K562 (cell line): ENCODE data around the gene CNTFR.

Experiments
- JUN ChIP-seq, 2 experiments: sonication (generic) in 1 of 2; formaldehyde crosslinking in 1 of 2; IDR thresholded peaks; 2 replicates each; pipeline versions ENCODE4 v1.6.1 to v1.8.0; 2012 to 2022; ENCODE audit warnings: borderline replicate concordance in 2 of 2, mild to moderate bottlenecking in 2 of 2, improper control_type of control experiment in 1 of 2, low read depth in 1 of 2, low read length in 1 of 2, missing genetic modification reagents in 1 of 2
- LCOR ChIP-seq: sonication (generic); formaldehyde crosslinking; IDR thresholded peaks from 2 replicates; pipeline ENCODE4 v1.8.0; 2022; ENCODE audit warnings: mild to moderate bottlenecking, missing genetic modification reagents
- SRF ChIP-seq, 2 experiments: fragments of 250-450, 450-650 bp in 1 of 2; sonication (Bioruptor Pico) in 1 of 2; sonication (generic) in 1 of 2; formaldehyde crosslinking; IDR thresholded peaks; 2 replicates each; pipeline versions ENCODE4 v1.5.0 to v1.5.1; 2020 to 2022; ENCODE audit warnings: mild to moderate bottlenecking in 1 of 2, missing genetic modification reagents in 1 of 2
- ZNF212 ChIP-seq: fragments of 450-650 bp; formaldehyde crosslinking; IDR thresholded peaks from 2 replicates; pipeline ENCODE4 v1.4.0; 2020; ENCODE audit warnings: mild to moderate bottlenecking
- TF ChIP-seq, protein P1 (sequence below): fragments of 200-600 bp; sonication (generic); IDR thresholded peaks from one replicate; pipeline ENCODE4 v1.6.1; 2012; ENCODE audit warnings: mild to moderate bottlenecking, low read depth, low read length, inconsistent platforms
- TF ChIP-seq, protein P2 (sequence below): fragments of 250-450 bp; sonication (Bioruptor Pico); IDR thresholded peaks from 2 replicates; pipeline ENCODE4 v1.5.1; 2021; ENCODE audit warnings: mild to moderate bottlenecking

DNA sequence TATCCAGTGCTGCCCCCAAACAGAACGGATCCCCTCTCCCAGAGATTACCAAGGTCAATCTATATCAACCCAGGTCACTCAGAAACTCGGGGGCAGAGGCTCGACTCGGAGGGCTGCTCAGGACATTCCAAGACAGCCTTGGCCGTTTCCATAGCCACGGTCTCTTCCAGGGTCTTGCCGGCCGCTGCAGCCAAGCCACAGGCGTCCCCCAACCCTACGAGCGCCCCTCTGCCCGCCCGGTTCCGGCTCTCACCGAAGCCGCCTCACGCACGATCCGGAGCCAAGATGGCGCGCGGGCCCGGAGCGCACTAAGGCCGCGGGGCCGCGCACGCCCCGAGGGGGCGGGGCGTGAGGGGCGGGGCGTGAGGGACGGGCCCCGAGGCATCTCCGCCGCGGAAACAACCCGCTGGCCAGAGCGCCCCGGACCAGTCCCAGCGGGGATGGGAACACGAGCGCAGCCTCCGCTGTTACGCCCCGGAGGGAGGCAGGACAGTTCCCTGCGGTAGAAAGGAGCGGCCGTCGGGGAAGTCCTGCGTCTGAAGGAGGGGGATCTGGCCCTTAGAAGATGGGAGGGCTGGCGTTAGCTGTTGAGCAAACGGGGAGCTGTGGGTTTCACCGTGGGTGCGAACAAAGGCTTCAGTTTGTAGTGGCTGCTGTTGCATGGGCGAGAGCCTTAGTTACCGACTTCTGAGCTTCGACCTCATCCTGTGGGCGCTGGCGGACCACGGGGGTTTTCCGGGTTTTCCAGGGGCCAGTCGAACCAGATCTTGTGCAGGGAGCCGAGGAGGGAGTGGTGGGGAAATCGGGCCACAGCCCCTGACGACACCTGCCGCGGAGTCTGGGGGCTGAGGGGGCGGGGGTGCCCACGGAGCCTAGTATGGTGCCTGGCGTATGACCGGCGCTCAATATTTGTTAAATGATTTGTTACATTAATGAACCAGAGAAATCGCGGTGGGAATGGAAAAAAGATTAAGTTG lies 22.6 kb upstream of the CNTFR start, which contains the start of gene RPP25L:
- TF ChIP-seq SRF (CRISPR knock-in tag; IDR thresholded peaks at IDR 0.05) (no peak), LCOR (CRISPR knock-in tag) (no peak), ZNF212 (CRISPR knock-in tag) (no peak), JUN (IDR thresholded peaks at IDR 0.05; ENCODE audit: borderline replicate concordance, low read depth, low read length) (no peak), JUN (CRISPR knock-in tag; IDR thresholded peaks at IDR 0.05; ENCODE audit: borderline replicate concordance) (0 out of 2 replicates have a peak, but pooled peaks have one; percentile 20)
- TF ChIP-seq, protein P1, sequence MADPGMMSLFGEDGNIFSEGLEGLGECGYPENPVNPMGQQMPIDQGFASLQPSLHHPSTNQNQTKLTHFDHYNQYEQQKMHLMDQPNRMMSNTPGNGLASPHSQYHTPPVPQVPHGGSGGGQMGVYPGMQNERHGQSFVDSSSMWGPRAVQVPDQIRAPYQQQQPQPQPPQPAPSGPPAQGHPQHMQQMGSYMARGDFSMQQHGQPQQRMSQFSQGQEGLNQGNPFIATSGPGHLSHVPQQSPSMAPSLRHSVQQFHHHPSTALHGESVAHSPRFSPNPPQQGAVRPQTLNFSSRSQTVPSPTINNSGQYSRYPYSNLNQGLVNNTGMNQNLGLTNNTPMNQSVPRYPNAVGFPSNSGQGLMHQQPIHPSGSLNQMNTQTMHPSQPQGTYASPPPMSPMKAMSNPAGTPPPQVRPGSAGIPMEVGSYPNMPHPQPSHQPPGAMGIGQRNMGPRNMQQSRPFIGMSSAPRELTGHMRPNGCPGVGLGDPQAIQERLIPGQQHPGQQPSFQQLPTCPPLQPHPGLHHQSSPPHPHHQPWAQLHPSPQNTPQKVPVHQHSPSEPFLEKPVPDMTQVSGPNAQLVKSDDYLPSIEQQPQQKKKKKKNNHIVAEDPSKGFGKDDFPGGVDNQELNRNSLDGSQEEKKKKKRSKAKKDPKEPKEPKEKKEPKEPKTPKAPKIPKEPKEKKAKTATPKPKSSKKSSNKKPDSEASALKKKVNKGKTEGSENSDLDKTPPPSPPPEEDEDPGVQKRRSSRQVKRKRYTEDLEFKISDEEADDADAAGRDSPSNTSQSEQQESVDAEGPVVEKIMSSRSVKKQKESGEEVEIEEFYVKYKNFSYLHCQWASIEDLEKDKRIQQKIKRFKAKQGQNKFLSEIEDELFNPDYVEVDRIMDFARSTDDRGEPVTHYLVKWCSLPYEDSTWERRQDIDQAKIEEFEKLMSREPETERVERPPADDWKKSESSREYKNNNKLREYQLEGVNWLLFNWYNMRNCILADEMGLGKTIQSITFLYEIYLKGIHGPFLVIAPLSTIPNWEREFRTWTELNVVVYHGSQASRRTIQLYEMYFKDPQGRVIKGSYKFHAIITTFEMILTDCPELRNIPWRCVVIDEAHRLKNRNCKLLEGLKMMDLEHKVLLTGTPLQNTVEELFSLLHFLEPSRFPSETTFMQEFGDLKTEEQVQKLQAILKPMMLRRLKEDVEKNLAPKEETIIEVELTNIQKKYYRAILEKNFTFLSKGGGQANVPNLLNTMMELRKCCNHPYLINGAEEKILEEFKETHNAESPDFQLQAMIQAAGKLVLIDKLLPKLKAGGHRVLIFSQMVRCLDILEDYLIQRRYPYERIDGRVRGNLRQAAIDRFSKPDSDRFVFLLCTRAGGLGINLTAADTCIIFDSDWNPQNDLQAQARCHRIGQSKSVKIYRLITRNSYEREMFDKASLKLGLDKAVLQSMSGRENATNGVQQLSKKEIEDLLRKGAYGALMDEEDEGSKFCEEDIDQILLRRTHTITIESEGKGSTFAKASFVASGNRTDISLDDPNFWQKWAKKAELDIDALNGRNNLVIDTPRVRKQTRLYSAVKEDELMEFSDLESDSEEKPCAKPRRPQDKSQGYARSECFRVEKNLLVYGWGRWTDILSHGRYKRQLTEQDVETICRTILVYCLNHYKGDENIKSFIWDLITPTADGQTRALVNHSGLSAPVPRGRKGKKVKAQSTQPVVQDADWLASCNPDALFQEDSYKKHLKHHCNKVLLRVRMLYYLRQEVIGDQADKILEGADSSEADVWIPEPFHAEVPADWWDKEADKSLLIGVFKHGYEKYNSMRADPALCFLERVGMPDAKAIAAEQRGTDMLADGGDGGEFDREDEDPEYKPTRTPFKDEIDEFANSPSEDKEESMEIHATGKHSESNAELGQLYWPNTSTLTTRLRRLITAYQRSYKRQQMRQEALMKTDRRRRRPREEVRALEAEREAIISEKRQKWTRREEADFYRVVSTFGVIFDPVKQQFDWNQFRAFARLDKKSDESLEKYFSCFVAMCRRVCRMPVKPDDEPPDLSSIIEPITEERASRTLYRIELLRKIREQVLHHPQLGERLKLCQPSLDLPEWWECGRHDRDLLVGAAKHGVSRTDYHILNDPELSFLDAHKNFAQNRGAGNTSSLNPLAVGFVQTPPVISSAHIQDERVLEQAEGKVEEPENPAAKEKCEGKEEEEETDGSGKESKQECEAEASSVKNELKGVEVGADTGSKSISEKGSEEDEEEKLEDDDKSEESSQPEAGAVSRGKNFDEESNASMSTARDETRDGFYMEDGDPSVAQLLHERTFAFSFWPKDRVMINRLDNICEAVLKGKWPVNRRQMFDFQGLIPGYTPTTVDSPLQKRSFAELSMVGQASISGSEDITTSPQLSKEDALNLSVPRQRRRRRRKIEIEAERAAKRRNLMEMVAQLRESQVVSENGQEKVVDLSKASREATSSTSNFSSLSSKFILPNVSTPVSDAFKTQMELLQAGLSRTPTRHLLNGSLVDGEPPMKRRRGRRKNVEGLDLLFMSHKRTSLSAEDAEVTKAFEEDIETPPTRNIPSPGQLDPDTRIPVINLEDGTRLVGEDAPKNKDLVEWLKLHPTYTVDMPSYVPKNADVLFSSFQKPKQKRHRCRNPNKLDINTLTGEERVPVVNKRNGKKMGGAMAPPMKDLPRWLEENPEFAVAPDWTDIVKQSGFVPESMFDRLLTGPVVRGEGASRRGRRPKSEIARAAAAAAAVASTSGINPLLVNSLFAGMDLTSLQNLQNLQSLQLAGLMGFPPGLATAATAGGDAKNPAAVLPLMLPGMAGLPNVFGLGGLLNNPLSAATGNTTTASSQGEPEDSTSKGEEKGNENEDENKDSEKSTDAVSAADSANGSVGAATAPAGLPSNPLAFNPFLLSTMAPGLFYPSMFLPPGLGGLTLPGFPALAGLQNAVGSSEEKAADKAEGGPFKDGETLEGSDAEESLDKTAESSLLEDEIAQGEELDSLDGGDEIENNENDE: no peak
- TF ChIP-seq, protein P2, sequence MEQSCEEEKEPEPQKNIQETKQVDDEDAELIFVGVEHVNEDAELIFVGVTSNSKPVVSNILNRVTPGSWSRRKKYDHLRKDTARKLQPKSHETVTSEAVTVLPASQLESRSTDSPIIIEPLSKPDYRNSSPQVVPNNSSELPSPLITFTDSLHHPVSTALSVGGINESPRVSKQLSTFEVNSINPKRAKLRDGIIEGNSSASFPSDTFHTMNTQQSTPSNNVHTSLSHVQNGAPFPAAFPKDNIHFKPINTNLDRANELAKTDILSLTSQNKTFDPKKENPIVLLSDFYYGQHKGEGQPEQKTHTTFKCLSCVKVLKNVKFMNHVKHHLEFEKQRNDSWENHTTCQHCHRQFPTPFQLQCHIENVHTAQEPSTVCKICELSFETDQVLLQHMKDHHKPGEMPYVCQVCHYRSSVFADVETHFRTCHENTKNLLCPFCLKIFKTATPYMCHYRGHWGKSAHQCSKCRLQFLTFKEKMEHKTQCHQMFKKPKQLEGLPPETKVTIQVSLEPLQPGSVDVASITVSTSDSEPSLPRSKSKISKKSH (CRISPR knock-in tag): no peak
